Keratinocyte (primary cell): ENCODE results near the gene LDLRAD4. TPM values are rescaled to one million over a fixed set of nuclear protein-coding genes. Genes with fewer than 3 reads are reported as not detected.

ENCODE experiments used
- DNase-seq: peaks from one replicate; pipeline ENCODE4 v3.0.0-alpha.2; 2011; ENCODE audit warnings: low read depth, missing footprints, low spot score
- FAIRE-seq: peaks from 2 replicates; lab custom pipeline; 2011; peaks lifted over from hg19 to GRCh38; lab: Jason Lieb, UNC
- H2AFZ ChIP-seq: 2 replicates; pipeline ENCODE4 v1.6.0; 2012; ENCODE audit warnings: low read length, control low read depth, inconsistent platforms; ENCODE audit not compliant: control insufficient read depth
- H3K27ac ChIP-seq: 2 replicates; pipeline ENCODE4 v1.5.1; 2011; ENCODE audit warnings: low read length; ENCODE audit not compliant: control insufficient read depth, insufficient read depth
- H3K27me3 ChIP-seq: 3 replicates; pipeline ENCODE4 v1.6.0; 2011; ENCODE audit warnings: low read length; ENCODE audit not compliant: control insufficient read depth, insufficient read depth; ENCODE audit errors: extremely low read depth
- H3K36me3 ChIP-seq, 2 experiments: 2 replicates in 1 of 2; 3 replicates in 1 of 2; pipeline ENCODE4 v1.5.1; 2011; ENCODE audit warnings: low read length in 2 of 2, mild to moderate bottlenecking in 1 of 2; ENCODE audit not compliant: control insufficient read depth in 2 of 2, insufficient read depth in 2 of 2; ENCODE audit errors: extremely low read depth in 1 of 2
- H3K4me1 ChIP-seq: 3 replicates; pipeline ENCODE4 v1.5.1; 2011; ENCODE audit warnings: low read length; ENCODE audit not compliant: control insufficient read depth, insufficient read depth; ENCODE audit errors: extremely low read depth
- H3K4me2 ChIP-seq: 3 replicates; pipeline ENCODE4 v1.6.0; 2011; ENCODE audit warnings: low read depth, low read length; ENCODE audit not compliant: control insufficient read depth, insufficient read depth; ENCODE audit errors: extremely low read depth
- H3K4me3 ChIP-seq, 3 experiments: fragments of 200-600 bp in 1 of 3; sonication (generic) in 1 of 3; 2 replicates in 2 of 3; 3 replicates in 1 of 3; pipeline ENCODE4 v1.5.1; 2011 to 2016; ENCODE audit warnings: low read length in 3 of 3, mild to moderate bottlenecking in 3 of 3, control low read depth in 2 of 3, inconsistent platforms in 1 of 3, low read depth in 1 of 3, mixed read lengths in 1 of 3, mixed run types in 1 of 3, moderate library complexity in 1 of 3; ENCODE audit not compliant: control insufficient read depth in 2 of 3, insufficient read depth in 2 of 3; ENCODE audit errors: extremely low read depth in 1 of 3
- H3K79me2 ChIP-seq: 2 replicates; pipeline ENCODE4 v1.6.0; 2012; ENCODE audit warnings: low read length; ENCODE audit not compliant: control insufficient read depth, insufficient read depth
- H3K9ac ChIP-seq: 3 replicates; pipeline ENCODE4 v1.6.0; 2011; ENCODE audit warnings: low read length; ENCODE audit not compliant: control insufficient read depth, insufficient read depth; ENCODE audit errors: extremely low read depth
- H3K9me1 ChIP-seq: 3 replicates; pipeline ENCODE4 v1.6.0; 2011; ENCODE audit warnings: low read length; ENCODE audit not compliant: control insufficient read depth, insufficient read depth; ENCODE audit errors: extremely low read depth
- H3K9me3 ChIP-seq: 2 replicates; pipeline ENCODE4 v1.5.1; 2012; ENCODE audit warnings: low read depth, low read length; ENCODE audit not compliant: control insufficient read depth
- H4K20me1 ChIP-seq: 3 replicates; pipeline ENCODE4 v1.6.0; 2011; ENCODE audit warnings: low read length; ENCODE audit not compliant: control insufficient read depth, insufficient read depth; ENCODE audit errors: extremely low read depth
- EZH2 ChIP-seq: IDR thresholded peaks from one replicate; pipeline ENCODE4 v1.6.1; 2012; ENCODE audit warnings: inconsistent platforms, mild to moderate bottlenecking, low read length, moderate library complexity
- dilution Hi-C: fragments of 300-500 bp; cut with MboI; formaldehyde crosslinking; loops from one replicate; pipeline ENCODE4 v1.7.0; 2020; ENCODE audit warnings: low sequenced_read_pairs; ENCODE audit not compliant: extremely low pct_ligation_motif_present
- polyA plus RNA-seq, 5 experiments: library from polyadenylated mRNA; depleted of rRNA in 3 of 5; stranded (reverse) in 3 of 5; stranded (forward) in 1 of 5; unstranded in 1 of 5; fragments of >200 nt; gene quantifications; 1 replicate in 1 of 5; 2 replicates in 3 of 5; 3 replicates in 1 of 5; pipeline versions ENCODE4 v1.2.1 to v1.2.3, GENCODE V29; 2011 to 2012; ENCODE audit warnings: missing spikeins in 2 of 5, low read depth in 1 of 5, low replicate concordance in 1 of 5
- TF ChIP-seq, protein P1 (sequence below), 3 experiments: IDR thresholded peaks in 1 of 3; conservative IDR thresholded peaks in 1 of 3; optimal IDR thresholded peaks in 1 of 3; 2 replicates in 2 of 3; 3 replicates in 1 of 3; pipeline versions ENCODE3 to v1.5.1; 2011; ENCODE audit warnings: low read length in 3 of 3, mild to moderate bottlenecking in 3 of 3, moderate library complexity in 2 of 3, control low read depth in 1 of 3, inconsistent platforms in 1 of 3; ENCODE audit not compliant: insufficient read depth in 2 of 3; ENCODE audit errors: extremely low read depth in 1 of 3

LDLRAD4 gene
- polyA plus RNA-seq, 1 donor (not counting 4 experiments of a cell fraction or from before 2014, with no cell fraction given) = not detected

DNA sequence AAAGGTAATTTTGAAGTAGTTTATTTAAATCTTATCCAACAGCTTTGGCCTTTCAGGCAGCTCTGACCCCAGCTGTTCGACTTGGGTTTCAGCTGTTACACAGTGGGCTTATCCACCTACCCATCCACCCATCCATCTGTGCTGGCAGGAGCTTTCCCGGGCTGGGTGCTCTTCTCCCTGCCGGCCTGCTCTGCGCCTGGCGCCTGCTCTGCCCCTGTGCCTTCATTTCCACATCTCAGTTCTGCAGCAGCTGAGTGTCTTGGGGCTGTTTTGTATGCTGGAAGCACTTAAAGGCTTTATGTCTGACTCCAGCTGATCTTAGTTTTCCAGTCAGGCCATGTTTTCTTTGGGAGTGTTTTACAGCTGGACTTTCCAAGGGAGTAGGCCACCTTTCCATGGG, 24.2 kb downstream of the LDLRAD4 start:
- dilution Hi-C loops = no loop called here
- TF ChIP-seq EZH2 = no peak
- TF ChIP-seq, protein P1, sequence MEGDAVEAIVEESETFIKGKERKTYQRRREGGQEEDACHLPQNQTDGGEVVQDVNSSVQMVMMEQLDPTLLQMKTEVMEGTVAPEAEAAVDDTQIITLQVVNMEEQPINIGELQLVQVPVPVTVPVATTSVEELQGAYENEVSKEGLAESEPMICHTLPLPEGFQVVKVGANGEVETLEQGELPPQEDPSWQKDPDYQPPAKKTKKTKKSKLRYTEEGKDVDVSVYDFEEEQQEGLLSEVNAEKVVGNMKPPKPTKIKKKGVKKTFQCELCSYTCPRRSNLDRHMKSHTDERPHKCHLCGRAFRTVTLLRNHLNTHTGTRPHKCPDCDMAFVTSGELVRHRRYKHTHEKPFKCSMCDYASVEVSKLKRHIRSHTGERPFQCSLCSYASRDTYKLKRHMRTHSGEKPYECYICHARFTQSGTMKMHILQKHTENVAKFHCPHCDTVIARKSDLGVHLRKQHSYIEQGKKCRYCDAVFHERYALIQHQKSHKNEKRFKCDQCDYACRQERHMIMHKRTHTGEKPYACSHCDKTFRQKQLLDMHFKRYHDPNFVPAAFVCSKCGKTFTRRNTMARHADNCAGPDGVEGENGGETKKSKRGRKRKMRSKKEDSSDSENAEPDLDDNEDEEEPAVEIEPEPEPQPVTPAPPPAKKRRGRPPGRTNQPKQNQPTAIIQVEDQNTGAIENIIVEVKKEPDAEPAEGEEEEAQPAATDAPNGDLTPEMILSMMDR (optimal IDR thresholded peaks at IDR 0.05 in 1 of 3, IDR thresholded peaks at IDR 0.05 in 1 of 3, conservative IDR thresholded peaks at IDR 0.05 in 1 of 3; ENCODE audit: extremely low read depth in 1 of 3, insufficient read depth in 2 of 3, low read length in 3 of 3) = no peak
- H3K36me3 ChIP-seq = no peaks in the 10 kb centered on the region
- no peak overlapping the region for H3K4me3 ChIP-seq
- no peaks in the 10 kb centered on the region for H3K9me1 ChIP-seq
- H3K4me2 ChIP-seq = no peak overlapping the region
- FAIRE-seq = no peak
- no peaks in the 10 kb centered on the region for H4K20me1 ChIP-seq
- no peaks in the 10 kb centered on the region for H3K79me2 ChIP-seq
- no peaks in the 10 kb centered on the region for H3K9me3 ChIP-seq
- H2AFZ ChIP-seq = no peak overlapping the region
- no peaks in the 10 kb centered on the region for H3K27me3 ChIP-seq
- H3K4me1 ChIP-seq = no peaks in the 10 kb centered on the region
- no peak for DNase-seq
- H3K27ac ChIP-seq = no peak overlapping the region
- H3K9ac ChIP-seq = no peak overlapping the region

DNA sequence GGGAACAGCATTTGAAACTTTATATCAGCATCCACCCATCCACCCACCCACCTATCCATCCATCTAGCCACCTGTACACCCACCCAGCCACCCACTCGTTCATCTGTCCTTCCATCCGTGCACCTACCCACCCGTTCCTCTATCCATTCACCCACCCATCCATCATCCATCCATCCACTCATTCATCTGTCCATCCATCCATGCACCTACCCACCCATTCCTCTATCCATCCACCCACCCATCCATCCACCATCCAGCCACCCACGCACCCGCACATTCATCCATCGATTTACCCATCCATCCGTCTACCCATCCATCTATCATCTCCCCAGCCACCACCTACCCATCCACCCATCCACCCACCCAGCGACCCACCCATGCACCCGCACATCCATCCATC, 24.8 kb downstream of the LDLRAD4 start:
- H2AFZ ChIP-seq = no peak overlapping the region
- no peak overlapping the region for H3K4me2 ChIP-seq
- no peaks in the 10 kb centered on the region for H3K9me1 ChIP-seq
- DNase-seq = no peak
- dilution Hi-C loops = no loop called here
- H3K36me3 ChIP-seq = no peaks in the 10 kb centered on the region
- H4K20me1 ChIP-seq = no peaks in the 10 kb centered on the region
- no peaks in the 10 kb centered on the region for H3K27me3 ChIP-seq
- H3K9ac ChIP-seq = no peak overlapping the region
- no peaks in the 10 kb centered on the region for H3K9me3 ChIP-seq
- no peaks in the 10 kb centered on the region for H3K79me2 ChIP-seq
- no peak overlapping the region for H3K4me3 ChIP-seq
- FAIRE-seq = no peak
- H3K4me1 ChIP-seq = no peaks in the 10 kb centered on the region
- TF ChIP-seq, protein P1 (optimal IDR thresholded peaks at IDR 0.05 in 1 of 3, IDR thresholded peaks at IDR 0.05 in 1 of 3, conservative IDR thresholded peaks at IDR 0.05 in 1 of 3; ENCODE audit: extremely low read depth in 1 of 3, insufficient read depth in 2 of 3, low read length in 3 of 3) = no peak
- no peak for TF ChIP-seq EZH2
- H3K27ac ChIP-seq = no peak overlapping the region
